ENCODE data around the gene SLC44A4. TPM values are rescaled to one million over a fixed set of nuclear protein-coding genes. Genes with fewer than 3 reads are reported as not detected.

The SLC44A4 gene
- total RNA-seq, 1 experiment from 2014 or later = 3.1 TPM

DNA sequence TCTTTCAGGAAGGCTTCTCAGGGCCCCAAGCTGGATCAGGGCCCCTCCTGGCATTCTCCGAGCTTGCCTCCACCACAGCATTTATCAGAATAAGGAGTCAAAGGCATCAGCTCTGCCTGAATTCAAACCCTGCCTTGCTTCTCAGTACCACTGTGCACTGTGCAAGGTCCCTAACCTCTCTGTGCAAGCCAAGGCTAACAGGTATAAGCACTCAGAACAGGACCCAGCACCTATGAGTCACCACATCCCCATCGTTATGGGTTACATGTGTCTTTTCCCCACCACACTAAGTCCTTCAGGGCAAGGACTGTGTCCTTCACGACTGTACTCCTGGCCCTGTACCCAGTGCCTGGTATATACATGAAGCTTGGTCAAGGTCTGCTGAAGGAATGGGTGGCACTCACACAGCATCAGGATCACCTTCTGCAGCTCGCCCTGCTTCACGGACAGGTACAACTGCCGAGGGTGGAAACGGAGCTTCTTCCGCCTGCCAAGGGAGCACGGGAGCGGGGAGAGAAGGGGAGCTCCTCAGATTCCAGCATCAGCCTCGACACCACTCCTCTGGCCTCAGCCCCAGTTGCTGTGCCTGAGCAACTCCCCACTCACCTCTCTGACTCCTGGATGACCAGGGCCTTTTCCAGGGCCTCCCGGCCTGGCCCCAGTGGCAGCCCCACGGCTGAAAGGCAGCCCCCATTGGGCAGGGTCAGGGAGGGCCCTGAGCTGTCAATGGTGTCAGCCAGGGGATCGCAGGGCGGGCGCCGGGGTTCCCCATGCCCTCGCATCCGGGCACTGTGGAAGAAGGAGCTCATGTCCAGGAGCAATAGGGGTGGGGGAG is 8.6 kb upstream of the SLC44A4 start:
- DNase-seq (ENCODE audit: low spot score) (no peak), ATAC-seq (no peak)
- Mint-ChIP-seq H3K9me3 (no peaks in the 10 kb centered on the region), H3K4me3 (no peak overlapping the region), H3K4me1 (no peaks in the 10 kb centered on the region), H3K27ac (no peak overlapping the region), H3K27me3 (ENCODE audit: low read depth) (no peaks in the 10 kb centered on the region), H3K36me3 (peaks cover 77% of the 10 kb centered on the region)
- CTCF ChIA-PET = interaction anchor here (0.6 to 1.8 kb wide), 8 partner anchors 8 to 193 kb away, joined by 3 to 7 read pairs (median 4); partner anchors contain the start of genes EHMT2, LSM2, NEU1 and SLC44A4
- POLR2A ChIA-PET = interaction anchor here (0.6 to 1.0 kb wide), 2 partner anchors 23 to 65 kb away, joined by 3 read pairs; no protein-coding TSS in a partner anchor
- no peak for TF ChIP-seq TEAD4 (CRISPR knock-in tag; IDR thresholded peaks at IDR 0.05)
- TF ChIP-seq, protein P1, sequence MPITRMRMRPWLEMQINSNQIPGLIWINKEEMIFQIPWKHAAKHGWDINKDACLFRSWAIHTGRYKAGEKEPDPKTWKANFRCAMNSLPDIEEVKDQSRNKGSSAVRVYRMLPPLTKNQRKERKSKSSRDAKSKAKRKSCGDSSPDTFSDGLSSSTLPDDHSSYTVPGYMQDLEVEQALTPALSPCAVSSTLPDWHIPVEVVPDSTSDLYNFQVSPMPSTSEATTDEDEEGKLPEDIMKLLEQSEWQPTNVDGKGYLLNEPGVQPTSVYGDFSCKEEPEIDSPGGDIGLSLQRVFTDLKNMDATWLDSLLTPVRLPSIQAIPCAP (CRISPR knock-in tag; IDR thresholded peaks at IDR 0.05) = no peak
- TF ChIP-seq, protein P2, sequence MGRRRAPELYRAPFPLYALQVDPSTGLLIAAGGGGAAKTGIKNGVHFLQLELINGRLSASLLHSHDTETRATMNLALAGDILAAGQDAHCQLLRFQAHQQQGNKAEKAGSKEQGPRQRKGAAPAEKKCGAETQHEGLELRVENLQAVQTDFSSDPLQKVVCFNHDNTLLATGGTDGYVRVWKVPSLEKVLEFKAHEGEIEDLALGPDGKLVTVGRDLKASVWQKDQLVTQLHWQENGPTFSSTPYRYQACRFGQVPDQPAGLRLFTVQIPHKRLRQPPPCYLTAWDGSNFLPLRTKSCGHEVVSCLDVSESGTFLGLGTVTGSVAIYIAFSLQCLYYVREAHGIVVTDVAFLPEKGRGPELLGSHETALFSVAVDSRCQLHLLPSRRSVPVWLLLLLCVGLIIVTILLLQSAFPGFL (CRISPR knock-in tag; IDR thresholded peaks at IDR 0.05; ENCODE audit: borderline replicate concordance) = no peak
- no peak for TF ChIP-seq ZNF396 (CRISPR knock-in tag; IDR thresholded peaks at IDR 0.05; ENCODE audit: borderline replicate concordance)
- TF ChIP-seq GABPB1 (CRISPR knock-in tag; IDR thresholded peaks at IDR 0.05) = no peak
- TF ChIP-seq, protein P3, sequence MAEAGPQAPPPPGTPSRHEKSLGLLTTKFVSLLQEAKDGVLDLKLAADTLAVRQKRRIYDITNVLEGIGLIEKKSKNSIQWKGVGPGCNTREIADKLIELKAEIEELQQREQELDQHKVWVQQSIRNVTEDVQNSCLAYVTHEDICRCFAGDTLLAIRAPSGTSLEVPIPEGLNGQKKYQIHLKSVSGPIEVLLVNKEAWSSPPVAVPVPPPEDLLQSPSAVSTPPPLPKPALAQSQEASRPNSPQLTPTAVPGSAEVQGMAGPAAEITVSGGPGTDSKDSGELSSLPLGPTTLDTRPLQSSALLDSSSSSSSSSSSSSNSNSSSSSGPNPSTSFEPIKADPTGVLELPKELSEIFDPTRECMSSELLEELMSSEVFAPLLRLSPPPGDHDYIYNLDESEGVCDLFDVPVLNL (CRISPR knock-in tag; IDR thresholded peaks at IDR 0.05; ENCODE audit: borderline replicate concordance, low read depth) = no peak
- TF ChIP-seq CREB1 (CRISPR knock-in tag; IDR thresholded peaks at IDR 0.05) = no peak
- TF ChIP-seq EMX1 (CRISPR knock-in tag; IDR thresholded peaks at IDR 0.05) = no peak
- no peak for TF ChIP-seq HMGA2 (CRISPR knock-in tag; IDR thresholded peaks at IDR 0.05)
- TF ChIP-seq, protein P4, sequence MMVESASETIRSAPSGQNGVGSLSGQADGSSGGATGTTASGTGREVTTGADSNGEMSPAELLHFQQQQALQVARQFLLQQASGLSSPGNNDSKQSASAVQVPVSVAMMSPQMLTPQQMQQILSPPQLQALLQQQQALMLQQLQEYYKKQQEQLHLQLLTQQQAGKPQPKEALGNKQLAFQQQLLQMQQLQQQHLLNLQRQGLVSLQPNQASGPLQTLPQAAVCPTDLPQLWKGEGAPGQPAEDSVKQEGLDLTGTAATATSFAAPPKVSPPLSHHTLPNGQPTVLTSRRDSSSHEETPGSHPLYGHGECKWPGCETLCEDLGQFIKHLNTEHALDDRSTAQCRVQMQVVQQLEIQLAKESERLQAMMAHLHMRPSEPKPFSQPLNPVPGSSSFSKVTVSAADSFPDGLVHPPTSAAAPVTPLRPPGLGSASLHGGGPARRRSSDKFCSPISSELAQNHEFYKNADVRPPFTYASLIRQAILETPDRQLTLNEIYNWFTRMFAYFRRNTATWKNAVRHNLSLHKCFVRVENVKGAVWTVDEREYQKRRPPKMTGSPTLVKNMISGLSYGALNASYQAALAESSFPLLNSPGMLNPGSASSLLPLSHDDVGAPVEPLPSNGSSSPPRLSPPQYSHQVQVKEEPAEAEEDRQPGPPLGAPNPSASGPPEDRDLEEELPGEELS (CRISPR knock-in tag; IDR thresholded peaks at IDR 0.05) = no peak
- TF ChIP-seq ZNF317 (CRISPR knock-in tag; IDR thresholded peaks at IDR 0.05; ENCODE audit: borderline replicate concordance, low read depth) = no peak

DNA sequence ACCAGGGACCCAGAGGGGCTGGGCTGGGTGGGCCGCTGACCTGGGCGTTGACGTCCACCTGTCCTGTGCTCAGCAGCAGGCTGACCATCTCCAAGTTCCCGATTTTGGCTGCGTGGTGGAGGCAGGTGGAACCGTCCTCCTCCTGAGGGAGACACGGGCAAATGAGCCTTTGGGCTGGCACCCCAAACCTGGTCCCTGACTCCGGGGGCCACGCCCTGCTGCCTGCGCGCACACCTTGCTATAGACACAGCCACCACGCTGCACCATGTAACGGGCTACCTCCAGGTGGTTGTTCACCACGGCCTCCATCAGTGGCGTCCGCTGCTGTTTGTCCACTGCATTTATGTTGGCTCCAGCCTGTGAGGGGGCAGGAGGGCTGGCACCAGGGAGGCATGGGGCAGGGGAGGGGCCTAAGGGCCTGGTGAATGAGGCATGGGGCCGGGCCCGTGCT is 7.8 kb upstream of the SLC44A4 start:
- Mint-ChIP-seq H3K27me3 (ENCODE audit: low read depth) (no peaks in the 10 kb centered on the region), H3K9me3 (no peaks in the 10 kb centered on the region), H3K4me3 (no peak overlapping the region), H3K4me1 (no peaks in the 10 kb centered on the region), H3K36me3 (peaks cover 75% of the 10 kb centered on the region), H3K27ac (no peak overlapping the region)
- ATAC-seq (no peak), DNase-seq (ENCODE audit: low spot score) (no peak)
- ChIA-PET POLR2A (no interaction called here), CTCF (interaction anchor here (1.4 kb wide), 1 partner anchor 12 kb away, joined by 4 read pairs; the partner anchor contains the start of gene EHMT2)
- TF ChIP-seq NFYB (CRISPR knock-in tag; conservative IDR thresholded peaks at IDR 0.05; ENCODE audit: low read depth) = no peak
- TF ChIP-seq CBFB (CRISPR knock-in tag; IDR thresholded peaks at IDR 0.05; ENCODE audit: low read depth) = no peak
- no peak for TF ChIP-seq ZNF232 (CRISPR knock-in tag; IDR thresholded peaks at IDR 0.05)

DNA sequence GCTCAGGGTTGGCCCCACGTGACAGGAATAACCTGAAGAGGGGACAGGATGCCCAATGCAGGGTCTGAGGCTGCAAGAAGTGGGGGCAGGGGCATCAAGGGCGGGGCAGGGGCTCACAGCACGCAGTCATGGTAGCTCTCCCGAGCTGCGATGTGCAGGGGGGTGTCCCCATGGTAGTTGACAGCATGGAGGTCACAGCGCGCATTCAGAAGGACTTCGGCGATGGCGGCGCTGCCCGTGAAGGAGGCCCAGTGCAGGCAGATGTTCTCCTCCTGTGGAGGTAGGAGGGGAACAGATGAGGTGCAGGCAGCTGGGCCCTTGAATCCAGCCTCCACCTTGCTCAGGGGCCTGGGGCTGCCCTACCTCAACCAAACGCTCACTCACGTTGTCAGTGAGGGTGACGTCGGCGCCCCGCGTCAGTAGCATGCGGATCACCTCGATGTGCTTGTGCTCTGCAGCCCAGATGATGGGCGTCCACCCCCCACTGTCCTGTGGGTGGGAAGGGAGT is 5.8 kb upstream of the SLC44A4 start:
- Mint-ChIP-seq H3K27ac (no peak overlapping the region), H3K4me1 (no peaks in the 10 kb centered on the region), H3K36me3 (peaks cover 76% of the 10 kb centered on the region), H3K9me3 (no peaks in the 10 kb centered on the region), H3K27me3 (ENCODE audit: low read depth) (no peaks in the 10 kb centered on the region), H3K4me3 (no peak overlapping the region)
- CTCF ChIA-PET = no interaction called here
- POLR2A ChIA-PET = no interaction called here
- ATAC-seq (no peak), DNase-seq (ENCODE audit: low spot score) (no peak)
- TF ChIP-seq ZNF263 (CRISPR knock-in tag; IDR thresholded peaks at IDR 0.05; ENCODE audit: low read depth) (no peak), ETV6 (CRISPR knock-in tag; IDR thresholded peaks at IDR 0.05) (no peak), TCF7 (CRISPR knock-in tag; IDR thresholded peaks at IDR 0.05; ENCODE audit: low read depth) (no peak), TEAD1 (CRISPR knock-in tag; IDR thresholded peaks at IDR 0.05) (no peak)
- TF ChIP-seq, protein P5, sequence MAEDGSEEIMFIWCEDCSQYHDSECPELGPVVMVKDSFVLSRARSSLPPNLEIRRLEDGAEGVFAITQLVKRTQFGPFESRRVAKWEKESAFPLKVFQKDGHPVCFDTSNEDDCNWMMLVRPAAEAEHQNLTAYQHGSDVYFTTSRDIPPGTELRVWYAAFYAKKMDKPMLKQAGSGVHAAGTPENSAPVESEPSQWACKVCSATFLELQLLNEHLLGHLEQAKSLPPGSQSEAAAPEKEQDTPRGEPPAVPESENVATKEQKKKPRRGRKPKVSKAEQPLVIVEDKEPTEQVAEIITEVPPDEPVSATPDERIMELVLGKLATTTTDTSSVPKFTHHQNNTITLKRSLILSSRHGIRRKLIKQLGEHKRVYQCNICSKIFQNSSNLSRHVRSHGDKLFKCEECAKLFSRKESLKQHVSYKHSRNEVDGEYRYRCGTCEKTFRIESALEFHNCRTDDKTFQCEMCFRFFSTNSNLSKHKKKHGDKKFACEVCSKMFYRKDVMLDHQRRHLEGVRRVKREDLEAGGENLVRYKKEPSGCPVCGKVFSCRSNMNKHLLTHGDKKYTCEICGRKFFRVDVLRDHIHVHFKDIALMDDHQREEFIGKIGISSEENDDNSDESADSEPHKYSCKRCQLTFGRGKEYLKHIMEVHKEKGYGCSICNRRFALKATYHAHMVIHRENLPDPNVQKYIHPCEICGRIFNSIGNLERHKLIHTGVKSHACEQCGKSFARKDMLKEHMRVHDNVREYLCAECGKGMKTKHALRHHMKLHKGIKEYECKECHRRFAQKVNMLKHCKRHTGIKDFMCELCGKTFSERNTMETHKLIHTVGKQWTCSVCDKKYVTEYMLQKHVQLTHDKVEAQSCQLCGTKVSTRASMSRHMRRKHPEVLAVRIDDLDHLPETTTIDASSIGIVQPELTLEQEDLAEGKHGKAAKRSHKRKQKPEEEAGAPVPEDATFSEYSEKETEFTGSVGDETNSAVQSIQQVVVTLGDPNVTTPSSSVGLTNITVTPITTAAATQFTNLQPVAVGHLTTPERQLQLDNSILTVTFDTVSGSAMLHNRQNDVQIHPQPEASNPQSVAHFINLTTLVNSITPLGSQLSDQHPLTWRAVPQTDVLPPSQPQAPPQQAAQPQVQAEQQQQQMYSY (CRISPR knock-in tag; IDR thresholded peaks at IDR 0.05) = peak; percentile 4; the same call in 1 of the 2 replicates

Measured in WTC11 (cell line).